C1 segment of cervical spinal cord (tissue), 14 donors: ENCODE measurements around the gene CCDC57.

ENCODE experiments used
- DNase-seq, 14 donors: peaks; one replicate each; lab custom pipeline; 2025; lab: John Stamatoyannopoulos, UW

The CCDC57 gene

DNA sequence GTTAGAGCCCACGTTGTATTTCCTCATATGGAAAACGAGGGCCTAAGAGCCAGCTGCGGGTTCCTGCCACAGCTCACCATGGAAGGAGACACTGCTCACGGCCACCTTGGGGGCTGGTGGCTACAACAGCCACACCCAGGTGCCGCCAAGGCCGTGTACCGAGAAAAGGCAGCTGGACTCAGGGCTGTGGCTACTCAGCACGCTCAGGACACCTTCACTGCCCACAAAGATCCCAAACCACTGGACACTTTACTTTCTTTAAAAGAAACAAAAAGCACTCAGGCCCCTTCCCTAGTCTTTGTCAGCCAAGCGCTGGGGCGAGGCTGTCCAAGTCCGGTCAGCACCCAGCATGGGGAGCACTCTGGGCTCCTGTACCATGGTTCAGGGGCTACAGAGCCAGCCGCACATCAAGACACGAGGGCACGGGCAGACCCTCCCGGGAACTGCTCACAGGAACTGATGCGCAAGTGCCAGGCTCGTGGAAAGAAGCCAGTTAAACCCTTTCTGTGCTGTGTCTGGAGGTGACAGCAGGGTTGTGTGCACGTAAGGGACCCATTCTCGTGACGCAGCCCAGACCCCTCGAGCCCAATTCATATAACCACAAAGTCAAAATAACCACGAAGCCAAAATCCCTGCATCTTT, 34.7 kb upstream of the CCDC57 start:
- DNase-seq: no peak

DNA sequence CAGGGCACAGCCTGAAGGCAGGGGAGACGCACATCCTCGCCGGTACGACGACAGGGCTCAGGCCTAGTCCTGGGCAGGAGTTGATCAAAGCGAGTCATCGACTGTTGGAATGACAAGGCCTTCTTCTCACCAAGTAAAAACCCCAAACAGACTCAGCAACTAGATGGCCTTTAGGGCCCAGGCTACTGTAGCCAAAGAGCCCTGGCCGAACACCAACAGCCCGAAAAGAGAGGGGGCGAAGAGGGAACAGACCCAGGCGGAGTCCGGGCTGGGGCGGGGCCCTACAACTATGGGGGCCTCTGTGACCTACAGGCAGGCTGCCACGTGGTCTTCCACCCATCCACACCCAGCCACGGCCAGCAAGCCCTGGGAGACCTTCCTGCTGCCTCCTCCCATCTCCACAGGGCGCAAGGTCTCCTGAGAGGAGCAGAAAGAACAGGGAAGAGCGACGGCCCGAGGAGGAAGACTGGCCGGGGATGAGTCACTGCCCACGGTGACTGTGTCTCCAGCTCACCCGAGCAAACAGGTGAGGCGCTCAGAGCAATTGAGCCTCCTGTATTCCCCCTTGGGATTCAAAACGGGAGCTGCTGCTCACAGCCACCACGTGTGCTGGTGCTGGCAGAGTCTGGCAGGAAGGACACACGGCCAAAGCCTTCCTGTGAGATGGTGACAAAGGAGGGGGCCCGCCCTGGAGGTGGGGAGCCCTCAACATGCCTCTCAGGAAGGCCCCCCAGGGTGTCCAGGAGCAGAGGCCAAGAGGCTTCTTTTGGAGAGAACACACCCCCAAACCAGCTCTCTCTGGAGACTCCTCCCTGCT, 33.9 kb upstream of the CCDC57 start:
- DNase-seq: peak in 2 of 14 donors; percentile 27 to 31

DNA sequence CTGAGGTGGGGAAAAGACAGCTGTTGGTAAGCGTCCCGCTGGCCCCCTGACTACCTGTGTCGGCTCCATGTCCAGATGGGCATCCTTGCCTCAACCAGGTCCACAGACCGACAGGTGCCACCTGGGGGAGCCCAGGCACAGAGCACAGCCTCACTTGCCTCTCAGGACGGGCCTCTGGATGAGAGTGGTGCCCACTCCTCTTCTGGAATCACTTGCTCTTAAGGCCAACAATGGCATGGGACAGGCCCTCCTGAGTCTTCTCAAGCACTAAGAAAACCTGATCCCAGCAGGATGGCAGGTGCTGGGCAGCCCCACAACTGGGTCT, 33.4 kb upstream of the CCDC57 start:
- no peak for DNase-seq

DNA sequence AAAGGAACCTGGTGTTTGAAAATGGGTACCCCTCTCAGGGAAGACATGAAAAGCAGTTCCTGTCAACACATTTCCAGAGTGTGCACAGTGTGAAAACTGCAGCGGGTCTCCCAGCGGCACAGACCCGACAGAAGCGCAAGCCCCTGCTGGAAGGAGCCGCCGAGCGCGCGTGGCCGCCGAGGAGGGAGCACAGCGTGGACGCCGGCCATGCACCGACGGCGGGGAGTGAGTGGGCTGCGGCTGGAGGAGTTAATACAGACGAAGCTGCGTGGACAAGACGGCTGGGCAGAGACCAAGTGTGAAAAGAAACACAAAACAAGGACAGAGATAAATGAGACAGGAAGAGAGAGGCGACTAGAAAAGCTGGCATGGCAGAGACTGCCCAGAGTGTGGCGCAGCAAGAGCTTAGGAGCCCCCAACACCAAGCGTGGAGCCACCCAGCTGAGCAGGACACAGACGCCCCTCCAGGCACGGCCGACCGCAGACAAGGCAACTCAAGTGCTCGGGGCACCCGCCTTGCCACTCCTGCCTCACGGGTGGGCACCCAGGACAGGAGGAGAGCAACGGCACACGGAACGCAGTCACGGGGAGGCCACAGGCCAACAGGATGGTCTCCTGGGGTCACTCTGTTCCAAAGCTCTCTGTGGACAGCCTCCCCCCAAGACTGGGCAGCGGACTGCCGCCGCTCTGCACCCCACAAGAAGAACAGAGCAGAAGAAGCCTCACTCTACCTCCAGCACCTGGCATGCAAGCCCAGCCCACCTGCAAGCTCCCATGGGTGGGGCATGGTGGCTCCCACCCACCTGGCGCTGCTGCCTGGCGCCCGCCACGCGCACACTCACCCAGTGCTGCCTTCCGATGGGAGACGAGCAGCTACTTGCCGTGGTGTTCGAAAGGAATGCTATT, 32.7 kb upstream of the CCDC57 start:
- no peak for DNase-seq

DNA sequence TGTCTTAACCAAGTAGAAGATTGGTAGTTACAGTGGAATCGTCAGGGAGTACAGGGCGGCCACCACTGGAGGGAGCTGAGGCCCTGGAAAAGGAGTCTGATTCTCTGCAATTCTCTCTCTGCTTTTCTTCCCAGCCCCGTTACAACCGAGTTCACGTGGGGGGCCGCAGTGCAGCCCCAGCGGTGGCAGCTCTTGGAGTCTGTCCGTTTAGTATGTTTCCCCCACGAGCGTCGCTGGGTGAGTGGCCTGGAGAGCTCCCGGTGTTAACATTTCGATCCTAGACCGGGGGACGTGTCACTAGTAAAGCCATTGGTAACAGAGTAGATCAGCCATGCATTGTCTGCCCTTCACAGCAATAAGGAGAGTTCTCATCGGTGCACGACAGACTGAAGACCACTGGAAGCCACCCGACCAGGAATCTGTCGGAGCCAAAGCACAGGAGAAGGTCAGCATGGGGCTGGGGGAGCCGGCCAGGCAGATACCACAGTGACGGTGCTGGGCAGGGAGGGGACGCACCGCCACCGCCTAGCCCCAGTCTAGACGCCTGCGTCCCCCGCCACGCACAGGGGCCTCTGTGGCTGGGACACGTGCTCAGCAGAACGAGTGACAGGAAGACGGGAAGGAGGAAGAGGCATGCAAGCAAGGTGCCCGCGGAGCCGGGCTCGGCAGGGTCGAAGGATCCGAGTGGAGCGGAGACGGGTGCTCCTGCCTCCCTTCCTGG, 31.9 kb upstream of the CCDC57 start:
- peak in 2 of 14 donors; percentile 12 to 57 for DNase-seq

DNA sequence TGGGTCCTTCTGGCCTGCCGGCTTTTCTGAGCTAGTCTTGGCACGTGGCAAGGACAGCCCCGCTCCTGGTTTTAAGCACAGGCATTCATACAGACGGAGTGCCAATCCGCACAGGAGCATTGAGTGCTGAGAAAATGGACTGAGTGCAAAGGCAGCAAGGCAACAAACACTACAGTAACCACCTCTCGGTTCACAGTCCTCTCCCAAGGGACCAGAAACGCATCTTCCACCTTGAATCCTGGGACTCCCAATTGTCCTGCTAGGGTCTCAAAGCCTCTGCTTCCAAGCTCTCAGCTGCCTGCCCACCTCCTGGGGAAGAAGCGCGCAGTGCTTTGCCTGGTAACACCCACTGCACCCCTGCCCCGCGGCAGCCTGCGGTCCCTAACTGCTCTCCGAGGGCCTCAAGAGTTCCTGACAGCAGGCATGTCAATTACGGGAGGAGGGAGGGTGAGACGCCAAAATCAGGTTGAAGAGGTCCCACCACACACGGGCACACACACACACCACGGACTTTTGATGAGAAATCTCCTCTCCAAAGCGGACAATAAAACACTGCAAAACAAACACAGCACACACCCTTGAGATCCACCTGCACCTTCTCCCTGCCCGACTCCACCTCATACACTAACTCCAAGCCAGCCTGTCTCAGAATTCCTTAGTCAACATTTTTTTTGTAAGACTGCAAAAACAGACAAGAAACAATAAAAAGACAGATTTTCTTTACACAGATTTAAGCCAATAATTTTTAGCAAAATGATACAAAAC, 31.2 kb upstream of the CCDC57 start:
- DNase-seq: no peak

DNA sequence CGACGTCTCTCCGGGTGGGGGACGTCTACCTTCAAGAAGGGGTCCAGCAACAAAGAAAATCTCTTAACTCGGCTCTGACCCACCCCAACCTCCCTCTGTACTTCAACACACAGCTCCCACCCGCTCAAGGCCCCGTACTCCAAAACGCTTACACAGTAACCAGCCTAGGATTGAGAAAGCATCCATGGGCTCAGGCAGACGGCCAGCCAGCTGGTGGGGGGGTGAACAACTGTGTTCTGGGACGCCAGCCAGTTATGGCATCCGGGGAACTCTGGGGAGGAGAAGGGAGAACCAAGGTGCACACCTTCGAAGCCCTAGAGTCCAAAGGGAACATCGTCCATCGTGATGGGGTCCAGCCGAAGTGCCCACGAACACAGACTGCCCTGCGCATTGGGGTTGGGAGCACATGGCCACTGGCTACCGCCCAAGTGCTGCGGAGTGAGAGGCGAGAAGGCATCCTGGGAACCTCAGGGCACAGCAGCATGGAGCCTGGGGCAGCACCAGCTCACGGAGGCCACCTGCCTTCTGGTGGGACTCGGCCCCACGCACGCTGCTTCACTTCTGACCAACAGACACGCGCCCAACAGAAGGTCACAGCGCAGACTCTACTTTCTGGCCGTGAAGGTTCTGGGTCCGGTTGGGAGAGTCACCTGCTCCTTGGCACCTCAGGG, 30.5 kb upstream of the CCDC57 start:
- DNase-seq: peak in 13 of 14 donors; percentile 20 to 82 (median 66)

DNA sequence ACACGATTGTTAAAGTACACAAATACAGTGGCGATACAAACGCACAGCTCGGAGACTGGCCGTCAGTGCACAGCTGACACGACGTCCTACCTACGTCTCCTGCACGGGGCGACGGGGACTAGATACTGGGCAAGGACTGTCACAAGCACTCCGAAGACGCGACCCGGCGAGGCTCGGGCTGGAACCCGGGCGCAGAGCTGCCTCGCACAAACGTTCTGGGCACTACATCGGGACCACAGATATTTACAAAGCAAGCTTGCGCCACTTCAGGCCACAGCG, 30.0 kb upstream of the CCDC57 start:
- DNase-seq: no peak

DNA sequence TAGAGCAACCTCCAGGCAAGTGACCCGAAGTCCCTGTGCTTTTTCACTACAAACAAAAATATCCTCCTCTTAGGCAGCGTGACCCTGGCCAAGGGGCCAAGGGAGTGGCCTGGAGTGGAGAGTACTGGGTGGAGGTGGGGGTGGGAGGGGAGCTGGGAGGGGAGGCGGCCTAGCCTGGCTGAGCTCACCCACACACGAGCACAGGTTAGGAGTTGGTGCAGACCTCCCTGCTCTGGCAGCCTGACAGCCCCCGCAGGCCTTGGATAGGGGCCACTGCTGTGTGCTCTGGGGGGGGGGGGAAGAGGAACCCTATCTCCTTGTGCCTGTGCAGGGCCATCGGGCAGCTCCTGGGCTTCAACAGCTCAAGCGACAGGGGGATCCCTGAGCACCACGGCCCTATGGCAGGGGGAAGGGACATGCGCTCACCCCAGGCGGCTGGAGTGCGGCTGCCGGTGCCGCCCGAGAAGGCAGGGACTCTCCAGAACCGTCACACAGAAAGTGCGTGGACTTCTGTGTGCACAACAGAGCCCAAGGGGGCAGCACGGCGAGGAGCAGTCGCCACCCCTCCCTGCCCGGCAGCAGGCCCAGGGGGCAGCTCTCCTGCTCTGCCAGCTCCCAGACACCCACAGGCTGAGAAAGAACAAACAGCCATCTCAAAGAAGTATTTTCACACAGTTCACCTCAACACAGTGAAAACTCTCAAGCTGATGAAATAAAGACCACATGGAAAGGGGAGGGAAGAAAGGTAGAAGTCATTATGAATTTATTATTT, 29.5 kb upstream of the CCDC57 start:
- peak in 3 of 14 donors; percentile 46 to 72 (median 71) for DNase-seq

DNA sequence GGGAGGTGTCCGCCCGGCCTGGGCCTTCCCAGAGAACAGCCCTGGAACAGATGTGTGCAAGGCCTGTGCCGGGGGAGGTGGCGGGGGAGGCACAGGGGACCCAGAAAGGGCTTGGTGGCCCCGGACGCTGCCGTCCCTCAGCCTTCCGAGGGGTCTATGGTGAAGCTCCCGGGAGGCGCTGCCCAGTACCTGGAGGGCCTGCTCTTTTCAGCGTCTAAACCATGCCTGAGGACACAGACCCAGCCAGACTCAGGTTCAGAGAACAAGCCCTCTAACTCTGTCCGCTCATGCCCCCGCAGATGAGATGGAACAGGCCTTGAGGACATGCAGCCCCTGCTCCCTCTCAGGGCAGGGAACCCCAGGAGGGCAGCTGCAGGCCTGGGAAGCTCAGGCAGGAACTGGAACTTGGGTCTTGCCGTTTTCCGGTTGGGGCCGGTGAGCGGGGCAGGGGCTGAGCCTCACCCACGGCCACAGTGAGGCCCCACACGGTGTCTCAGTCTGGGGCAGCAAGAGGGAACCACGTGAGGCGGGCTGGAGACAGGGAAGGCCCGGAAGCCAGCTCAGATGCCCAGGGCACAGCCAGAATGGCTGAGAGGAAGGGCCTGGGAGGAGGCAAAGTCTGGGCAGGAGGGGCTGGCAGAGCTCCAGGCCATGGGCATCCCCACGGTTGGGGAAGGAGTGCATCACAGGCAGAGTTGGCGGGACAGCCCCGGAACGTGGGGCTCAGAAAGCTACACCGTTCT, 28.7 kb upstream of the CCDC57 start:
- peak in 12 of 14 donors; percentile 32 to 82 (median 67) for DNase-seq

DNA sequence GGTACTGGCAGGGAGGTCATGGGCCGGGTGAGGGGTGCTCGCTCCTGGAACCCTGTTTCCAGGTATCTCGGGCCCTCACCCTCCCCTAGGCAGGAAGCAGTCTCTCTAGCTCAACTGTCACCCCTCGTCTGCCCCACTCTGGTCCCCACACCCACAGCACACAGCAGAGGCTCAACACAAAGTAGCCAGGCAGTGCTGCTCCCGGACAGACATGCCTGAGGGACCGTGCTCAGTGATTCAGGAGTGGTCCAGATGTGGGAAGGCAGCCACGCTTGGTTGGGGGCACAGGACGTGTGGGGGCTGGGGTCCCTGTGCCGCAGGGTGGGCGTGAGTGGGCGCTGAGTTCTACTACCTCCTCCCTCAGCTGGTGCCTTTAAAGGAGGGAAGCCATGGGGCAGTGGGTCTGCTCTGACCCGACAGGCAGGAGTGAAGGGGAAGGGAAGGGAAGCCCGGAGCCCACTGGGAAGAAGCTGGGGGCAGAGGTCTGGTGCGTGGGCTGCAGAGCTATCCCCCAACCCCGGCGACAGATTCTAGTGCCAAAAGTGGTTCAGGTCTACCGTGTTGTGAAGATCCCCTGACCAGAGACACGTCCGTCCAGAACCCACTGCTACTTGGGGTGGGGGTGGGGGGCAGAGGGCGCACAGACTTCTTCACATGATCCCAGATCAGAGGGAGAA, 28.0 kb upstream of the CCDC57 start:
- DNase-seq: no peak

DNA sequence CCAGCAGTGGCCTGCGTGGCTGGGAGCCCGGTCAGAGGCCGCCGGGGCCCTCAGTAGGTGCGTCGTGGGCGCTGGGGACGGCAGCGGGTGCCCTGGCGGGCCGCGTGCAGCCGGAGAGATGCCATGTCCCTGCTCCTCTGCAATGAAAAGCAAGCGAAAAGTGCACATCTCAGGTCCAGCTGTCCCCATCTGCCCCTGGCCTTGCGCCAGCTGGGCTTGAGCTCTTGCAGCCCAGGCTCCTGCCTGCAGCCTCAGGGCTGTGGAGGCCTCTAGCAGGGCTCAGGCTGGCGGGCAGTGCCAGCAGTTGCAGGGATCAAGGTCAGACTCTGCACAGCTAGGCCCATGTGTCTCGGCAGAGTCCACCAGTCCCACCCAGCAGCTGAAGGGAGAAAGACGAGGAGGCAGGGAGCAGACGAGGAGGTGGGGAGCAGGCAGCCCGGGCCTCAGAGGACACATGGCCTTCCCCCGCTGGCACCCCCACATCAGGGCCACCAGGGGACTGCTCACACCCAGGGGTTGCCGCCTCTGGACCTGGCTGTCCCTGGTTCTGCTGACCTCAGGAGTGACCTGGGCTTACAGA, 27.4 kb upstream of the CCDC57 start:
- no peak for DNase-seq

DNA sequence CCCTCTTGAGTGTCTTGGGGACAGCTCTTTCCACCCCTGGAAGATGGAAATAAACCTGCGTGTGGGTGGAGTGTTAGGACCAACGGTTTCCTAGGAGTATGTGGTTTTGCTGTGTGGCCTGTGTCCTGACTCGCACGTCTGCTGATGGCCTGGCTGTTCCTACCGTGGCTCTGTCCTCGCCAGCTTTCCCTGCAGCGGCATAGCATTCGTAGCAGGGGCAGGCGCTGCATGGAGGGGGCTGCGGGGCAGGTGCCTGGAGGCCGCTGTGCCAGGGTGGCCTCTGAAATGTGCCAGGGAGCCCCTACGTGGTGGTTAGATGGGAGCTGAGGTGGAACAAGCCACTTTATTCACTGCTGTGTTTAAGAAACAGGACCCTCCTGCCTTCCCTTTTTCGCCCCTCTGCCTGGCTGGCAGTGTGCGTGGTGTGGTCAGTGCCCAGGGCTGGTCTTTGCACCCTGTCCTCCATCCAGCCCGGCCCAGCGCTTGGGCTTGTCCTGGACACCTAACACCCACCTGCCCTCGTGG, 26.8 kb upstream of the CCDC57 start:
- DNase-seq: no peak

DNA sequence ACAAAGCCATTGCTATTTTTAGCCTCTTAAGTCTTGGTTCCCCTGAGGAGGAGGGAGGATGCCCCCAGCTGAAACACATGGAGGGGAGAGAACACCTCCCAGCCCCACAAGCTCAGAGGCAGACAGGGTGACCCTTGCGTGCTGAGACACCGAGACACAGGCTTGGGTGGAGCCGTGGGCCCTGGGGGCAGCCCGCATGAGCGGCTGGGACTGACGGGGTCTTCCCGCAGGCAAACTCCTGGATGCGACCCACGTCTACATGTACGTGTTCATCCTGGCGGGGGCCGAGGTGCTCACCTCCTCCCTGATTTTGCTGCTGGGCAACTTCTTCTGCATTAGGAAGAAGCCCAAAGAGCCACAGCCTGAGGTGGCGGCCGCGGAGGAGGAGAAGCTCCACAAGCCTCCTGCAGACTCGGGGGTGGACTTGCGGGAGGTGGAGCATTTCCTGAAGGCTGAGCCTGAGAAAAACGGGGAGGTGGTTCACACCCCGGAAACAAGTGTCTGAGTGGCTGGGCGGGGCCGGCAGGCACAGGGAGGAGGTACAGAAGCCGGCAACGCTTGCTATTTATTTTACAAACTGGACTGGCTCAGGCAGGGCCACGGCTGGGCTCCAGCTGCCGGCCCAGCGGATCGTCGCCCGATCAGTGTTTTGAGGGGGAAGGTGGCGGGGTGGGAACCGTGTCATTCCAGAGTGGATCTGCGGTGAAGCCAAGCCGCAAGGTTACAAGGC, 26.0 kb upstream of the CCDC57 start:
- DNase-seq: peak in 3 of 14 donors; percentile 31 to 33 (median 32)

DNA sequence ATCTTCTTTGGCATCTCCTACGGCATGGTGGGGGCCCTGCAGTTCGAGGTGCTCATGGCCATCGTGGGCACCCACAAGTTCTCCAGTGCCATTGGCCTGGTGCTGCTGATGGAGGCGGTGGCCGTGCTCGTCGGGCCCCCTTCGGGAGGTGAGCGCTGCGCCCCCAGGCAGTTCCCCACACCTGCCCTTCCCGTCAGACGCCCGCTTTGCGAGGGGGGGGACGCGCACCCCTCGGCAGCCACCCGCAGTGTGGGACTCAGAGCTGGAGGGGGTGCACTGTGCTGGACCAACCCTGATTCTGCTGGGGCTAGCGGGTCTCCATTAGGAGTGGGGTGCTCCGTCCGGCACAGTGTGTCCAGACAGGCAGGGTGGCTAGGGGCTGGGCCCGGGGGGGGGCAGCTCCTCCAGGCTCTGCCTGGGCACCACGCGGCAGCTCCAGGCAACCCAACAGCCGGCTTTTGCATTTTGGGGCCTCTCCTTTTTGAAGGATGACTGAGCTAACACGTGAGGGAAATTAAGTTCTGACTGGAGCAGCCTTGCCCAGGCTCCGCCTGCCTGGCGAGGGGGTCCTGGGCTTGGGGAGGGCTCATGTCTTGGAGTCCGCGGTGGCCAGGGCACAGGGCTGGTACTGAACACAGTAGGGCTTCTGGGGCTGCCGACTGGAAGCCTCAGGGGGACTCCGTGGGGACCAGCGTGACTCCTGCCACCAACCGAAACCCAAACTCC, 25.3 kb upstream of the CCDC57 start:
- DNase-seq: peak in 4 of 14 donors; percentile 31 to 54 (median 43)

DNA sequence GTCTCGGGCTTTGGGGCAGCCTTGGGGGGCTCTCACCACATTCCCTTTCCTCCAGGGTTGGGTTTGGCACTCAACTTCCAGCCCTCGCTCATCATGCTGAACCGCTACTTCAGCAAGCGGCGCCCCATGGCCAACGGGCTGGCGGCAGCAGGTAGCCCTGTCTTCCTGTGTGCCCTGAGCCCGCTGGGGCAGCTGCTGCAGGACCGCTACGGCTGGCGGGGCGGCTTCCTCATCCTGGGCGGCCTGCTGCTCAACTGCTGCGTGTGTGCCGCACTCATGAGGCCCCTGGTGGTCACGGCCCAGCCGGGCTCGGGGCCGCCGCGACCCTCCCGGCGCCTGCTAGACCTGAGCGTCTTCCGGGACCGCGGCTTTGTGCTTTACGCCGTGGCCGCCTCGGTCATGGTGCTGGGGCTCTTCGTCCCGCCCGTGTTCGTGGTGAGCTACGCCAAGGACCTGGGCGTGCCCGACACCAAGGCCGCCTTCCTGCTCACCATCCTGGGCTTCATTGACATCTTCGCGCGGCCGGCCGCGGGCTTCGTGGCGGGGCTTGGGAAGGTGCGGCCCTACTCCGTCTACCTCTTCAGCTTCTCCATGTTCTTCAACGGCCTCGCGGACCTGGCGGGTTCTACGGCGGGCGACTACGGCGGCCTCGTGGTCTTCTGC, 24.6 kb upstream of the CCDC57 start:
- DNase-seq: no peak
